ENCODE data around the gene HBQ1. TPM values are rescaled to one million over a fixed set of nuclear protein-coding genes. Genes with fewer than 3 reads are reported as not detected.

Gene HBQ1
- total RNA-seq, 5 donors from 2014 or later (not counting 1 experiment from before 2014, with no cell fraction given) = not detected

GRCh38 chr16:183005-183404 lies 2.7 kb downstream of the HBQ1 start:
- Histone ChIP-seq H3K27ac (ENCODE audit: low read length) (no peak overlapping the region), H3K27me3 (replicated peaks in 1 of 2; ENCODE audit: control insufficient read depth in 2 of 2, extremely low read depth in 1 of 2, insufficient read depth in 2 of 2, low read length in 1 of 2) (peaks cover 6 to 29% of the 10 kb centered on the region in 2 experiments), H3K4me1 (ENCODE audit: control insufficient read depth in 1 of 2, extremely low read depth in 1 of 2, insufficient read depth in 2 of 2, low read length in 2 of 2) (peaks cover 0 to 21% of the 10 kb centered on the region in 2 experiments), H3K4me3 (ENCODE audit: control insufficient read depth in 1 of 2, extremely low read depth in 1 of 2, low read length in 1 of 2) (no peak overlapping the region), H3K36me3 (ENCODE audit: control insufficient read depth in 2 of 2, extremely low read depth in 1 of 2, insufficient read depth in 1 of 2, low read length in 1 of 2) (peaks cover 2 to 8% of the 10 kb centered on the region in 2 donors), H3K9me3 (no peaks in the 10 kb centered on the region)
- 89% methylated on average over 6 of the region's 7 CpGs for WGBS (ENCODE audit: insufficient coverage)
- Mint-ChIP-seq H3K27ac (no peak overlapping the region), H3K36me3 (peaks cover 3% of the 10 kb centered on the region), H3K4me1 (peaks cover 0 to 7% (median 6%) of the 10 kb centered on the region in 3 donors), H3K9me3 (no peaks in the 10 kb centered on the region), H3K4me3 (no peak overlapping the region), H3K27me3 (peaks cover 0 to 16% of the 10 kb centered on the region in 2 donors)
- ChIA-PET CTCF (interaction anchor here (0.6 to 2.2 kb wide), 3 partner anchors 24 to 465 kb away, joined by 3 to 6 read pairs (median 6); no protein-coding TSS in a partner anchor), POLR2A (no interaction called here)
- ATAC-seq (replicated peaks in 1 of 4) (no peak), DNase-seq (no peak)

DNA sequence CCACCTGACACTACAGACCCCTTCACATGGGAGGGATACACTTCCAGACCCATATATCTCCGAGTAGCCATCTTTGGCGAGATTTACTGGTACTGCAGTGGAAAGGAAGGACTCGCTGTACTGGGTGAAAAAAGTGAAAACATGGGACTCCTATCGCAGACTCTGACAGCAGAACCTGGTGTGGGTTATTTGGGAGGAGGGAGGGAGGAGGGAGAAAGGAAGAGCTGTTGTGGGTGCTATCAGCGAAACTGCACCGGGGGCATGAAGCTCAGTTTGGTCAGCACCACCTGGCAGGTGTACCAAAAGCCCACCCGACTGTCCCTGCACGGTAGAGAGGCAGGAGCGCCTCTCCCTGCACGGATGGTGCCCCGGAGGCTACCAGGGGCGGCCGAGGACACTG lies 5.0 kb downstream of the HBQ1 start:
- Histone ChIP-seq H3K9me3 (no peaks in the 10 kb centered on the region), H3K27me3 (replicated peaks in 1 of 2; ENCODE audit: control insufficient read depth in 2 of 2, extremely low read depth in 1 of 2, insufficient read depth in 2 of 2, low read length in 1 of 2) (peaks cover 0 to 8% of the 10 kb centered on the region in 2 experiments), H3K36me3 (ENCODE audit: control insufficient read depth in 2 of 2, extremely low read depth in 1 of 2, insufficient read depth in 1 of 2, low read length in 1 of 2) (peaks cover 5 to 28% of the 10 kb centered on the region in 2 donors), H3K27ac (ENCODE audit: low read length) (no peak overlapping the region), H3K4me1 (ENCODE audit: control insufficient read depth in 1 of 2, extremely low read depth in 1 of 2, insufficient read depth in 2 of 2, low read length in 2 of 2) (peaks cover 0 to 18% of the 10 kb centered on the region in 2 experiments), H3K4me3 (ENCODE audit: control insufficient read depth in 1 of 2, extremely low read depth in 1 of 2, low read length in 1 of 2) (no peak overlapping the region)
- Mint-ChIP-seq H3K4me1 (peaks cover 3 to 9% (median 4%) of the 10 kb centered on the region in 3 donors), H3K27ac (no peak overlapping the region), H3K27me3 (no peaks in the 10 kb centered on the region), H3K4me3 (no peak overlapping the region), H3K36me3 (peaks cover 19% of the 10 kb centered on the region), H3K9me3 (no peaks in the 10 kb centered on the region)
- WGBS (ENCODE audit: insufficient coverage) = 97% methylated on average over 12 of the region's 13 CpGs
- ChIA-PET POLR2A (no interaction called here), CTCF (no interaction called here)
- no peak for DNase-seq
- ATAC-seq (replicated peaks in 1 of 4) = no peak

DNA sequence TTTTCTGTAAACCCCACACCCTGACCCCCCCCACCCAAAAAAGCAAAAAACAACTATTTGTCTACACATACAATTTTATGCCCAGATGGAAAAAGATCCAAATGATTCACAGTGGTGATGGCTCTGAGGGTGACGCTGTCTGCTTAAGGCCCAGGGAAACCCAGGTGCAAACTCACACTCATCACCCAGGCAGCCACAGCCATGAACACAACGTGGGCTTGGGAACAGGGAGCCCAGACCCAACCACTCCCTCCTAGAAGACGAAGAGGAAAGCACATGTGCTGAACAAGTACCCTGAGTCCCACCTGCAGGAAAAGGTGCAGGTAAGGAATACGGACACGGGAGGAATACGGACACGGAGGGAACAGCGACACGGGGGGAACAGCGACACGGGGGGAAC lies 5.4 kb downstream of the HBQ1 start:
- no peak overlapping the region for H3K27ac ChIP-seq (ENCODE audit: low read length)
- 100% methylated on average over 1 of the region's 11 CpGs for WGBS (ENCODE audit: insufficient coverage)
- Mint-ChIP-seq H3K4me1 (peaks cover 3 to 9% (median 4%) of the 10 kb centered on the region in 3 donors), H3K4me3 (no peak overlapping the region), H3K36me3 (peaks cover 23% of the 10 kb centered on the region), H3K27ac (no peak overlapping the region), H3K27me3 (no peaks in the 10 kb centered on the region), H3K9me3 (no peaks in the 10 kb centered on the region)
- no peaks in the 10 kb centered on the region for H3K9me3 ChIP-seq
- ATAC-seq (replicated peaks in 1 of 4) = no peak
- ChIA-PET CTCF (no interaction called here), POLR2A (no interaction called here)
- DNase-seq = no peak
- no peak overlapping the region for H3K4me3 ChIP-seq (ENCODE audit: control insufficient read depth in 1 of 2, extremely low read depth in 1 of 2, low read length in 1 of 2)
- peaks cover 0 to 14% of the 10 kb centered on the region in 2 experiments for H3K4me1 ChIP-seq (ENCODE audit: control insufficient read depth in 1 of 2, extremely low read depth in 1 of 2, insufficient read depth in 2 of 2, low read length in 2 of 2)
- peaks cover 7 to 32% of the 10 kb centered on the region in 2 donors for H3K36me3 ChIP-seq (ENCODE audit: control insufficient read depth in 2 of 2, extremely low read depth in 1 of 2, insufficient read depth in 1 of 2, low read length in 1 of 2)
- H3K27me3 ChIP-seq (replicated peaks in 1 of 2; ENCODE audit: control insufficient read depth in 2 of 2, extremely low read depth in 1 of 2, insufficient read depth in 2 of 2, low read length in 1 of 2) = peaks cover 0 to 4% of the 10 kb centered on the region in 2 experiments

DNA sequence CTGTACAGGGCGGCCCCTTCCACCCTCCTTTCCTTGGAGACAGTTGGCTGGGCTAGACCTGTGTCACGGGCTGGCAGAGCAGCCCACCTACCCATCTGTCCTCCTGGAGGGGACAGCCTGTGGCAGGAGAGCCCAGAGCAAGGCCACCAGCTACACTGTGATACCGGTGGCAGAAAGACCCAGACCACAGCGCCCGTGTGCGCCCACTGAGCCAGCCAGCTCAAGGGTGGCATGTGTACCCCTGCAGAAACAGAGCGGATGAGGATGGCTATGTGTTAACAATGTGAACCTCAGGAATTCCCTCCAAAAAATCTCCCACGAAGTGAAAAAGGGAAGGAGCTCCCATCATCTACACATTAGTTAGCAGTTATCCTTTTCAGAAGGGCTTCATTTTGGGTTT lies 7.1 kb downstream of the HBQ1 start:
- no peaks in the 10 kb centered on the region for H3K9me3 Mint-ChIP-seq
- H3K4me1 Mint-ChIP-seq = peaks cover 0 to 8% (median 4%) of the 10 kb centered on the region in 3 donors
- H3K27ac Mint-ChIP-seq = no peak overlapping the region
- DNase-seq = no peak
- POLR2A ChIA-PET = no interaction called here
- Histone ChIP-seq H3K27me3 (replicated peaks in 1 of 2; ENCODE audit: control insufficient read depth in 2 of 2, extremely low read depth in 1 of 2, insufficient read depth in 2 of 2, low read length in 1 of 2) (no peaks in the 10 kb centered on the region), H3K9me3 (no peaks in the 10 kb centered on the region), H3K4me1 (ENCODE audit: control insufficient read depth in 1 of 2, extremely low read depth in 1 of 2, insufficient read depth in 2 of 2, low read length in 2 of 2) (peaks cover 0 to 2% of the 10 kb centered on the region in 2 experiments), H3K36me3 (ENCODE audit: control insufficient read depth in 2 of 2, extremely low read depth in 1 of 2, insufficient read depth in 1 of 2, low read length in 1 of 2) (peaks cover 7 to 48% of the 10 kb centered on the region in 2 donors), H3K27ac (ENCODE audit: low read length) (no peak overlapping the region), H3K4me3 (ENCODE audit: control insufficient read depth in 1 of 2, extremely low read depth in 1 of 2, low read length in 1 of 2) (no peak overlapping the region)
- no peaks in the 10 kb centered on the region for H3K27me3 Mint-ChIP-seq
- CTCF ChIA-PET = interaction anchor here in 1 of 2 donors (0.5 kb wide), 1 partner anchor 81 kb away, joined by 7 read pairs; no protein-coding TSS in a partner anchor
- ATAC-seq (replicated peaks in 1 of 4) = no peak
- no peak overlapping the region for H3K4me3 Mint-ChIP-seq
- peaks cover 34% of the 10 kb centered on the region for H3K36me3 Mint-ChIP-seq
- WGBS (ENCODE audit: insufficient coverage) = 98% methylated on average over 6 of the region's 8 CpGs

GRCh38 chr16:188674-189073 lies 8.4 kb downstream of the HBQ1 start:
- CTCF ChIA-PET = interaction anchor here in 1 of 2 donors (0.5 to 1.1 kb wide), 3 partner anchors 8 to 776 kb away, joined by 3 to 7 read pairs (median 4); no protein-coding TSS in a partner anchor
- peak overlapping the region in 1 of 2 donors; percentile 75 for H3K27ac Mint-ChIP-seq
- H3K9me3 Mint-ChIP-seq = no peaks in the 10 kb centered on the region
- peaks cover 0 to 8% (median 4%) of the 10 kb centered on the region in 3 donors for H3K4me1 Mint-ChIP-seq
- Histone ChIP-seq H3K27ac (ENCODE audit: low read length) (no peak overlapping the region), H3K36me3 (ENCODE audit: control insufficient read depth in 2 of 2, extremely low read depth in 1 of 2, insufficient read depth in 1 of 2, low read length in 1 of 2) (peaks cover 7 to 60% of the 10 kb centered on the region in 2 donors), H3K27me3 (replicated peaks in 1 of 2; ENCODE audit: control insufficient read depth in 2 of 2, extremely low read depth in 1 of 2, insufficient read depth in 2 of 2, low read length in 1 of 2) (no peaks in the 10 kb centered on the region), H3K4me1 (ENCODE audit: control insufficient read depth in 1 of 2, extremely low read depth in 1 of 2, insufficient read depth in 2 of 2, low read length in 2 of 2) (peaks cover 0 to 2% of the 10 kb centered on the region in 2 experiments), H3K4me3 (ENCODE audit: control insufficient read depth in 1 of 2, extremely low read depth in 1 of 2, low read length in 1 of 2) (no peak overlapping the region), H3K9me3 (no peaks in the 10 kb centered on the region)
- no peaks in the 10 kb centered on the region for H3K27me3 Mint-ChIP-seq
- DNase-seq = peak in 21 of 35 experiments; percentile 9 to 50 (median 26)
- H3K4me3 Mint-ChIP-seq = no peak overlapping the region
- 38% methylated on average over 6 of the region's 8 CpGs for WGBS (ENCODE audit: insufficient coverage)
- peaks cover 39% of the 10 kb centered on the region for H3K36me3 Mint-ChIP-seq
- POLR2A ChIA-PET = no interaction called here
- ATAC-seq (replicated peaks in 1 of 4) = peak; percentile 74 to 89 (median 82)

DNA sequence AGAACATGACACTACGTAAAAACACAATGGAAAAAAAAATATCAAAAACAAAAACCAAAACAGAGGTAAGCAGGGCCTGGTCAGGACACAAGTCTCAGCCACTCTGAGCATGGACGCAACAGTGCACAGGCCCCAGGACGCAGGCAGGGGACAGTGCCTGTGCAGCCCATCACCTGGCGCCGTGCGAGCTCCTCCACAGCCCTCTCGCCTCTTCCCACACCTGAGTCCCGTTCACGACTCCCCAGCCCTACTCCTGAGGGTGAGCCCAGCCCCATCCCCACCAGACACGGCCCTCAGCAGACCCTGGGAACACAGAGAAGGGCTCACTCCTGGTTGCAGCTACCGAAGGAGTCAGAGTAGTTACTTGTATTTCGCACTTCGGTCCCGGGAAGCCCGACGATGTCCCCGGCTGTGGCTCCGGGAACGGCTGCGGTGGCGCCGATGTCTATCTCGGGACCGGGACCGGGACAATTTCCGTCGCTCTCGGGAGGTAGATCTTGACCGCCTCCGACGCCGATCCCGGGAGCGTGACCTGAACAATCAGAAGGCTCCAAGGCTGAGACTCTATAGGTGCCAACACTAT lies 9.4 kb downstream of the HBQ1 start:
- Mint-ChIP-seq H3K36me3 (peaks cover 45% of the 10 kb centered on the region), H3K4me3 (no peak overlapping the region), H3K9me3 (no peaks in the 10 kb centered on the region), H3K4me1 (peaks cover 0 to 8% (median 4%) of the 10 kb centered on the region in 3 donors), H3K27ac (no peak overlapping the region), H3K27me3 (no peaks in the 10 kb centered on the region)
- Histone ChIP-seq H3K27me3 (replicated peaks in 1 of 2; ENCODE audit: control insufficient read depth in 2 of 2, extremely low read depth in 1 of 2, insufficient read depth in 2 of 2, low read length in 1 of 2) (no peaks in the 10 kb centered on the region), H3K4me3 (ENCODE audit: control insufficient read depth in 1 of 2, extremely low read depth in 1 of 2, low read length in 1 of 2) (no peak overlapping the region), H3K27ac (ENCODE audit: low read length) (no peak overlapping the region), H3K9me3 (no peaks in the 10 kb centered on the region), H3K36me3 (ENCODE audit: control insufficient read depth in 2 of 2, extremely low read depth in 1 of 2, insufficient read depth in 1 of 2, low read length in 1 of 2) (peaks cover 7 to 70% of the 10 kb centered on the region in 2 donors), H3K4me1 (ENCODE audit: control insufficient read depth in 1 of 2, extremely low read depth in 1 of 2, insufficient read depth in 2 of 2, low read length in 2 of 2) (peaks cover 0 to 2% of the 10 kb centered on the region in 2 experiments)
- ATAC-seq (replicated peaks in 1 of 4) (no peak), DNase-seq (no peak)
- ChIA-PET POLR2A (no interaction called here), CTCF (no interaction called here)
- 98% methylated on average over 34 of the region's 34 CpGs for WGBS (ENCODE audit: insufficient coverage)

All from T-cell (primary cell).